CD4-positive, alpha-beta T cell treated with Interleukin-15 for 1 hour (primary cell): ENCODE results near the gene TRABD2B.

Experiments
- DNase-seq: peaks from one replicate; pipeline ENCODE4 v3.0.0-alpha.2; 2020

TRABD2B gene

DNA sequence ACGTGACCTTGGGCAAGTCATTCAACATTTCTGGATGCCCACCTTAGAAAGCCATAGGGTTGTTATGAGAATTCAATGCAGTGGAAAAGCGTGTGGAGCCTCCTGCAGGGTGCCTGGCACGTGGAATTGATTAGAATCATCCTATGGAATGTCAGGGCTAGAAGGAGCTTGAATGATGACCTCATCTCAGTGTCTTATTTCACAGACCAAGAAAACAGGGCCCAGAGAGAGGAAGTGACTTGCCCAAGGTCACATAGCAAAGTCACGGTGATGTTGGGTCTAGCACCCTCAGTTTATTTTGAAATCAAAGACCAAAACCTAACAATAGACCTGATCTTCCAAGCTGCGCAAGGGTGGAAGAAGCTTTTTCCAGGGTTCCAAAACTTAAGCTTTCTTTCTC, 6.0 kb downstream of the TRABD2B start:
- no peak for DNase-seq

GRCh38 chr1:47990286-47990685, 6.9 kb downstream of the TRABD2B start:
- no peak for DNase-seq

- no peak for DNase-seq
Observed at GRCh38 chr1:47987601-47988000, 9.6 kb downstream of the TRABD2B start.

DNA sequence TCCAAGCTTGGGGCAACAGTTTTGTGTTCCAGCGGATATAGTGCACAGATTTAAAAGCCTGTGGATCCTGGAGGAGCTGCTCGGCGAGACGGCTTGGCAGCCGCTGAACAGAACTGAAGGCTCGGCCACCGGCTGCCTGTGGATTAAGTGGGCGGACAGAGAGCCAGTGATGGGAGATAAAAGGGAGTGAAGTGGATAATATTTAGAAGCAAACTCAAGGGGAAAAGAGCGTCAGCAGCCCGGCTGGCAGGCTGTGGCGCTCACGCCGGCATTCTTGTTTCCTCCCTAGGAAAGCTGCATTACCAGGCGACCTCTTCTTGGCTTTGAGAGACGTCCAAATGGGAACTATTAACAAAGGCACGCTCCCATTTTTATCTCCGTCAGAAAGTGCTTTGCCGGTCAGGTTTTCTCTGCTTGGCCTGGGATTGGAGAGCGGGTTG, 10.4 kb downstream of the TRABD2B start:
- no peak for DNase-seq

GRCh38 chr1:47985018-47985417, 12.2 kb downstream of the TRABD2B start:
- DNase-seq = no peak

DNA sequence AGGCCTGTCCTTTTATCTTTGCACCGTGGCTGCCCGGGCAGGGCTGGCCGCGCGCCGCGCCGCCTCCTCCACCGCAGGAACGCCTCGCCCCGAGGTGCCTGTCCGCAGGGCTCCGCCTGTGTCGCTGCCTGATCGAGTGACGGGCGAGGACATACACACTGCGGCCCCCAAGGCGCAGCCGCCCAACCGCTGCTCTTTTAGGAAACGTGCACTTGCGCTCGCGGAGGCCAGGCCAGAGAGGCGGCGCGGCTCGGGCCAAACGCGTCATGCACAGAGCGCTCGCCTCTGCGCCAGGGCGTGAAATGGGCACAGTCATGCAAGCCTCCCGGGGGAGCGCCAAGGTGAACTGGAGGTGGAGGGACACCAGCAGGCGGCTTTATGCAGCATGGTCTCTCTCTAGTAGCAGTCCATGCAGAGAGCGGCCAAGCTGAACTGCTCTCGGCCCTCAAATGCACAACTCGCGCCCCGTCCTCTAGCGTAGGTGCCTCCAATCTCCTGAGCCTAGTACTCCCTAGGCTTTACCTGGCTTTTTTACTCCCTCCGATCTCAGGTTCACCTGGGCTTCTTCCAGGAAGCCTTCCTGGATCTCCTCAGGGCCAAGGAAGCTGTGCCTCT, 12.9 kb downstream of the TRABD2B start:
- DNase-seq = no peak

DNA sequence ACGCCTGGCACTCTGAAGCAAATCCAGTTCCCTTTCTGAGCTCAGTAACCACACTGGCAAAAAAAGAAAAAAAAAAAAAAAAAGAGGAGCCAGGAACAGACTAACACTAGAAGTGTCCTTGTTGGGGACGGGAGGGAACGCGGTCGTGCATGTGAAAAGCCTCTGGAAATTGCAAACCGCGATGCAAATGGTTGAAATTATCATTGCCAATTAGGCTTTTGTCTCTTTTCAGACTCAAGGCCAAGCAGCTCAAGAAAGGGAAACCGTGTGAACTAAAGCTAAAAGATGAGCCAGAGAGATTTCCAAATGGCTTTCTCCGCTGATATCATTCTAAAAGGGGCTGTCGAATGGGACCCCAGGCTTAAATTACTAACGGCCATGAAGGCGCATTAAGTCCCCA, 13.5 kb downstream of the TRABD2B start:
- DNase-seq = no peak

DNA sequence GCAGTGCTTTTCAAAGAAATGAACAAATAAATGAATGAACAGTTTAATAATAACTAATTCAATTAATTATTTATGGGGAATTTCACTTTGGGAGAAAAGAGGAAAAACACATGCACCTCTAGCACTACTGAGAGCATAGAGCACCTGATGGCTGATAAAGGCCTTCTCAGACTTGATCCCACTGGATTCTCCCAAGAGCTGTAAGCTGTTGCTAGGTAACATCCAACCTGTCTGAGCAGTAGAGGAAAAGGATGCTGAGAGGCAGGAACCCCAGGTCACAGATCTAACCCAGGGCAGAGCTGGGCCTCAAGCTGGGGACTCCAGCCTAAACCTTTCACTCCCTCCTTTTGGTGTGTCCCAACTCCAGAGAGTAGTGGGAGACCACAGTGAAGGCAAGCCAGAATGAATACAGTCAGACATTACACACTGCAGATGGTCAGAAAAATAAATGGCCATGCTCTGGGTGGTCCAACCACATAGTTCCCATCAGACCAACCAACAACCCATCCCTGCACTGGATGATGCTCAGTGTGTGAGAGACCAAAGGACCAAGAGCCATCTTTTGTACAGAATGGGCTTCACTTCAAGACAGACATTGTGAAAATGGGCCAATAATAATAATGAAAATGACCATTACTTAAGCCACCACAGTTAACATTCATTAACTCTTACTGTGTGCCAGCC, 15.4 kb downstream of the TRABD2B start:
- no peak for DNase-seq

- DNase-seq = no peak
Observed at GRCh38 chr1:47980501-47980900, 16.7 kb downstream of the TRABD2B start.

- no peak for DNase-seq
Observed at GRCh38 chr1:47979724-47980123, 17.5 kb downstream of the TRABD2B start.

DNA sequence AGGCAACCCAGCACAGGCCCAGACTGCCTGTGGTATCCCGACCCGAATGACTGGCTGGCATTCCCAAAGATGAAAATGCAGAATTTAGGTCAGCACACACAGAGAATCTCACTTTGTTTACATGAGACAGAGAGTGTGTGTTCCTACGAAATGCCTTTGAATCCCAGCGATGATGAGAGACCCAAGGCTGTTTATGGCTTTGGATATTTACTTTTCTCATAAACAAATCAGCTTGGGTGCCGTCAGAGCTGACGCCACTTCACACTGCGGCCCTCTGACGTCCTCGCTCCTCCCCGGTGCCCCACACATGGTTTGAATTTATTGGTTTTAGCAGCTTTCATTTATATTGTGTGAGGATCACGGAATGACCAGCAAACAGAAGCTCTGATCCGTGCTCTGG, 18.7 kb downstream of the TRABD2B start:
- no peak for DNase-seq

GRCh38 chr1:47976728-47977127, 20.5 kb downstream of the TRABD2B start:
- no peak for DNase-seq

GRCh38 chr1:47976267-47976666, 20.9 kb downstream of the TRABD2B start:
- no peak for DNase-seq

DNA sequence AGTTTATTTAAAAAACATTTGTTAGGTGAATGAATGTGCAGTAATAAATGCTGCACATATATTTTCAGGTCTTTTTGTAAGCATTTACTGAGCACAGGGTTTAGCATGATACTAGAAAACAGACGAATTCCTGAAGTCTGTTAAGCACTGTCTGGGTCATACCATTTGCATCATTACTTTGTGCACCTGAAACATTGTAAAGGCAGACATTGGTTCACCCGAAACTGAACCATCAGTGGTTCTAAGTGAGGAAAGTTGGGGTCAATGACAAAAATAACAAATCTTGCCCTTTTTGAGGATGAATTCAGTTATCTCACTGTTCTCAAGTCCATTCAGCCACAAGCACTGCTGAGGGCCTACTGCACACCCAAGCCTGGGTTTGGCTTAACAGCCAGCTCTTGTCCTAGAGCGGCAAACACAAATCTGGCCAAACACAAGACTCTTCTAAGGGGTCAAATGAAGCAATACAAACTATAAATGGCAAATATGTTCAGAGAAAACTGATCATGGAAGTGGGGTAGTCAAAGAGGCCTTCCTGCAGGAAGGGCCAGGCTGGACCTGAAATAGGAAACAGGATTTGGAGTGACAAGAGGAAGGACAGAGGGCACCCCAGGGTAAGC, 21.8 kb downstream of the TRABD2B start:
- DNase-seq = no peak

- DNase-seq = no peak
Observed at GRCh38 chr1:47972864-47973432, 24.2 kb downstream of the TRABD2B start.

DNA sequence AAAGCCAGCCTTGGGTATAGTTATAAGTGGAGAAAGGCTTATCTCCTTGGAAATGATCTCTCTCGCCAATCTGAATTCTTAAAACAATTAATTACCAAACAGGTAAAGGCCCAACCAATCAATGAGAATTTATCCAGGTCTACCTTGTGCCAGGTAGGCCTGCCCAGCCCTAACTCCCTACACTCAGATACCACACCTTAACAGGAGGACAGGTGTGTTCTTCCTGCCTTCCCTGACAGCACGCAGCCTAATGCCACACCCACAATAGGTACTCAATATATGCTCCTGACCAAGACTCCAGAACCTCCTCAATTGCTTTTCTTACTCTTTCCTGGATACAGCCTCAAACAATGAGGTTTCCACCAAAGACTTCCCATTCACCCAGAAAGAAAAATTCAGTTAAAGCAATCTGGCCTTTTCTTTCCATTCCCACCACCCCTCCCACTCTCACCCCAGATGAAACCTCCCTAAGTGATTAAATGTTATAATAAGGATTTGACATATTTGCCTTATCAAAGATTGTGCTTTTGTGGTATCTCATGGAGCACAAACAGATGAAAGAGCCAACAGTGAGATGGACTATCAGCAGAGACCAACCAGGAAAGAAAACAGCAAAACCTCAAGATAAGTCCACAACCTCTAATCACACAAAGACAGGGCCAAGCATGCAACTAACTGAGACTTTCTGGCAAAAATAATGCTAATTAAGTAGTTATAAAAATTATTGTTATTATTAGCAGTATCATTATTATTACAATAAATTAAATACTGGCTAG, 25.6 kb downstream of the TRABD2B start:
- no peak for DNase-seq

DNA sequence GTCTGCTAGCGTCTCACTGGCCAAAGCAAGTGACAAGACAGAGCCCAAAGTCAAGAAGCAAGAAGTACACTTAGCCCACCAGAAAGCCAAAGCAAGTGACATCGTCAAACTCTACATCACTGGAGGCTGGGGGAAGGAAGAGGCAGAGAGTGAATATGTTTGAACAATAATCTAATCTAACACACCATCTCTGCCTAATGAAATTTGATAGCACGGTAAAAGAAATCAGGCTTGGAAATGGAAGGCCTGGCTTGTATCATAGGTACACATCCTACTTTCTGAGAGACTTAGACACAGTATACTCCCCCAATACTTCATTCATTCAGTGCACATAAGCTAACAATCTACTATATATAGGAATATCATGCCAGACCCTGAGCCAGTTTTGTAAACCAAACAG, 26.3 kb downstream of the TRABD2B start:
- no peak for DNase-seq

DNA sequence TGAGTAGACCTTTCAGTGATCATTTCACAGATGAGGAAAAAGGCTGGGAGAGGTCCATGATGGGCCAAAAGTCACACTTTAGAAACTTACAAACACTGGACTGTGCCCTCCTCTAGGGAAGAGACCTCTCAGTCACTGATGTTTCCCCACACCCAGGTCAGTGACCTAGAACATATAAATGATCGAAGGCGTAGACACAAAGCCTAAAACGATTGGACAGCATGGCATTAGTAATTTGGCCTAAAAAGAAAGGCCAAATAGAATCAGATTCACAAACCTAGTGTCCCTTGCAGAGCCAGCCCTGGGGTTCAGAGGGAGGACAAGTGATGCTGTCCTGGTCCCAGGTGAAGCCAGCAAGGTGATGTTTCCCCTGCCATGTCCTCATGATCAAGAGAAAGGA, 27.7 kb downstream of the TRABD2B start:
- DNase-seq = no peak

- no peak for DNase-seq
Observed at GRCh38 chr1:47968556-47968888, 28.7 kb downstream of the TRABD2B start.

DNA sequence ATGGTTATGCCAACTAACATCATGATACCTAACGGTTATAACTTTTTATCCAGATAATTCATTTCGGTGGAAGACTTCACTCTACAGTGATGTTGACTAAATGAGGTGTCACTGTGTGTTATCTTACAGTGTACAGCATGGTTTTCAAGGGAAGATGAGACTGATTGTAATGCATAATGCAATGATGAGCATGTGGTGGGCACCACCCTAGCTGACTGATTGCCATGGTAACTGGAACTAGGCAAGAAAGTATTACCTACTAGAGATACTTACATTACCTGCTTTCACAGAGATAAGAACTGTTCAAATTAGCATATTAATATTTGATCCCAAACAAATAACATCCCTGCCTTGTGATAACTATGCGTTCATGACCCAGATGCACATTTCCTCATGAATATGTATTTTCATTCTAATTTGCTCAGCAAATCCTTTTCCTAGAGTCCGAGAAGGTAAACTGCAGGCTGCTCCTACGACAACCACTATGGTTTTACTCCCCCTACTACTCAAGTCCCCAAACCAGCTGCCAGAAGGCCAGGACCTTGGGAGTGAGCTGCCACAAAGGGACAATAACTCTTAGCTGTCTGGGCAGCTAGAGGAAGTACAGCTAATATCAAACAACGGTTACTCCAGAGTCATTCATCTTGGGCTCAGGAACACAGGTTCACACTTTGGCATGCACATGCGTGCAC, 29.2 kb downstream of the TRABD2B start:
- no peak for DNase-seq

DNA sequence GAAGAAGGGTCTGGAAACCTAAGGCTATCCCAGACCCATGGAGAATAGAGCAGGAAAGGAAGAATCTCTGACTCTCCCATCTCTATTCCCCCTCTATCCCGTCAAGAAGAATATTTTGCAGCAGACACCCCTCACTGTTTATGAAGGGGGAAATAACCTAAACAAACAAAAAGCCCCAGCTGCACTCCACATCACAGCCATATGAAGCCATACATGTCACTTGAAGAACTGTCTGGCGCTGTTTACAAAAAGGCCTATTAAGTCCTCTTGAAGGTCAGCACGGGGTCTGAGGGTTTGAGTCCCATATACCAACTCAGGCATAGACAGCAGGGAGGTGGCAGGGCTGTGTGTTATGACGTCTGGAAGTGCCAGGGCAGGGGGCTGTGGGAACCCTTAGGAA, 31.4 kb downstream of the TRABD2B start:
- no peak for DNase-seq

- DNase-seq = no peak
Observed at GRCh38 chr1:47964636-47965035, 32.5 kb downstream of the TRABD2B start.
